HG02884 (cell line): ENCODE data around the gene SPDYE2B.
A peak's percentile ranks its signal among the peaks of the same experiment; 100 is the strongest.
"Not testable (repeated sequence)": the region's sequence is repeated elsewhere in the genome, so short reads cannot be mapped to it uniquely, and the experiment has no call there.

ENCODE experiments used
- ATAC-seq: cut with Tn5 transposase; IDR thresholded peaks from one replicate; pipeline ENCODE4 v1.9.1; 2021; ENCODE audit warnings: mild to moderate bottlenecking, moderate library complexity; ENCODE audit not compliant: unreplicated experiment

The SPDYE2B gene, protein sequence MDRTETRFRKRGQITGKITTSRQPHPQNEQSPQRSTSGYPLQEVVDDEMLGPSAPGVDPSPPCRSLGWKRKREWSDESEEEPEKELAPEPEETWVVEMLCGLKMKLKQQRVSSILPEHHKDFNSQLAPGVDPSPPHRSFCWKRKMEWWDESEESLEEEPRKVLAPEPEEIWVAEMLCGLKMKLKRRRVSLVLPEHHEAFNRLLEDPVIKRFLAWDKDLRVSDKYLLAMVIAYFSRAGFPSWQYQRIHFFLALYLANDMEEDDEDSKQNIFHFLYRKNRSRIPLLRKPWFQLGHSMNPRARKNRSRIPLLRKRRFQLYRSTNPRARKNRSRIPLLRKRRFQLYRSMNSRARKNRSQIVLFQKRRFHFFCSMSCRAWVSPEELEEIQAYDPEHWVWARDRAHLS

GRCh38 chr7:102649924-102650323, at the start of gene SPDYE2B:
SPDYE2B (plus strand) TSS chr7:102650319; CDS start chr7:102652349, 2,030 bp downstream.
- not testable (repeated sequence) for ATAC-seq

DNA sequence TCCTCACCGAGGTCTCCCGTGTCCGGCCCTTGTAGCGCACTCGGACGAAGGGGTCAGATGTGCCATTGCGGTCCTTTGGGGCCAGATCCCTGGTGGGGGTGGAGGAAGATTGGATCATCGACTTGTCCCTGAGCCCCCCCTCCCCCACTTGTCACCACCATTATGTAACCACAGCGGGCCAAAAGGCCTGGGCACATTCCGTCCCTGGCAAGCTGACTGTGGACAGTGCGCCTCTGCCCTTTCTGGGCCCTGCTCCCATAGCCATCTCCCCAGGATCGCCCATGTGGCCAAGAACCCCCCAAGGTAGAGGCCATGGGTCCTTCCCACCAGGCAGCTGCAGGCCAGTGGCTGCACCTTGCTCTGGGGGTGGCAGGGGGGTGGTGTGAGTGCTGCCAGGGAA, 47.8 kb upstream of the SPDYE2B start:
- not testable (repeated sequence) for ATAC-seq

DNA sequence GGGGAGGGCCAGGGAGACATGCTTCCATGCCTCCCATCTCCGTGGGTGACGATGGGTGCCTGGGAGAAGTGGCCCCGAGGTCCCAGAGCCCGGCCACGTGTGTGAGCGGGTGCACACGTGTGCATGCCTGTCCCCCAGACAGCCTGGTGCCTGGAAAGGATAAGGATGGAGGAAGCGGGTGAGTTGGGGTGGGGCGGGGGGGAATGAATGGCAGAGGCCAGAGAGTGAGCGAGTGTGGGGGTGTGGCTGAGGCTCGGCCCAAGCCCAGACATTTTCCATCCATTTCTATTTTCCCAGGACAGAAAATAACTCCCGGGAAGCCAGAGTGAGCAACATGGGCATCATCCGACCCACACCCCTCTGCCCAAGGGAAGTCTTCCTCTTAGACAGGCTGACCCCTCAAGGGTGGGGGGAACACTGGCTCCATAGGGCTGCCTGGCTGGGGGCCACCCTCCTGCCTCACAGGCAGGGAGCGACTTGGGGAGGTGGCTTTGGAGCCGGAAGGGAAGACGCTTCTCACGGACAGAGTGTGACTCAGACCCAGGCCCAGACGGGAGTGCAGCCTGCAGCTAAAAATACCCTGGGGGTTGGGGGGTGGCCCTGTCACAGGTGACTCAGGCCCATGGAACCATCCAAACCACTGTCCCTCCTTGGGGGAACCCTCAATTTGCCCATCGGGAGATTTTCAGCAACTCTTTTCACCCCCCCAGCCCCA, 45.5 kb upstream of the SPDYE2B start:
- ATAC-seq = not testable (repeated sequence)

GRCh38 chr7:102606848-102607247, 43.3 kb upstream of the SPDYE2B start:
- not testable (repeated sequence) for ATAC-seq

- ATAC-seq = not testable (repeated sequence)
These were observed 40.4 kb upstream of the SPDYE2B start for GRCh38 chr7:102609734-102610133.

DNA sequence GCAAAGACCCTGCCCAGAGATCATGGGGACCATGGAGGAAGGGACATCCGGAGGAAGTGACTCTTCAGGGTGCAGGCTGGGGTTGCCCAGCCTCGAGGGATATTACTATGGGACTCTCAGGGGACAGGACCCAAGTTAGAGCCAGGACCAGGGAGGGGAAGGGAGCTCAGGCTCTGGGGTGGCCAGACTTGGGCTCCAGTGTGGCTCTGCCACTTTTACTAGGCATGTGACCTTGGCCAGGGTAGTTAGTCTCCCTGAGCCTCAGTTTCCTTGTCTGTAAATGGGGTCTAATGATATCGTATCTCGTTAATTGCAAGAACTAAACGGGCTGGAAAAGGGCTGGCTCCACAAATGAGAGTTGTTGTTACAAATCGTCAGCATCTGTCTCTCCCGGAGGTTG, 39.7 kb upstream of the SPDYE2B start:
- not testable (repeated sequence) for ATAC-seq

DNA sequence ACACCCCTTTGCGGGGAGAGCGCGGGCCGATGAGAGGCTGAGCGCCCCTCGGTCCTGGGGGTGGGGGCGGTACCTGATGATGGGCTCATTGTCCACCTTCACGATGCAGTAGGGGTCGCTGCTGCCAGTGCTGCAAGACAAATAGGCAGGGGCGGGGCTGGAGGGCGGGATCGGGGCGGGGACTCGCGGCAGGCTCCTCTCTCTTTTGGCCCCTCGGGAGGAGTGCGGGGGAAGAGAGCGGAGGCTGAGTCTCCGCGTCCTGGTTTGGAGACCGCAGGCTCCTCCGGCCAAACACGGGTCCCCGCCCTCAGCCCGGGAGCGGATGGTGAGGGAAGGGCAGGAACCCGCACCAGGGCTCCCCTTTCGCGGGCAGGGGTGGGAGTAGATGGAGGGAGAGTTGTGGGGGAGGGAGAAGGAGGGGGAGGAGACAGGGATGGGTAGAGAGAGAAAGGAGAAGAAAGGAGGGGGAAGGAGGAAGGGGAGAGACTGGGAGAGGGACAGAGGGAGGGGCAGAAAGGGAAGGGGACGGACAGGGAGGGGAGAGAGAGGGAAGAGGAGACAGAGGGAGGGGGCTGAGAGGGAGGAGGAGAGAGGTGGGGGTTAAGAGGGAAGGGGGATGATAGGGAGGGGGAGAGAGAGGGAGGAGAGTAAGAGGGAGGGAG, 39.0 kb upstream of the SPDYE2B start:
- peak; percentile 27 for ATAC-seq

GRCh38 chr7:102611675-102612325, 38.3 kb upstream of the SPDYE2B start:
- ATAC-seq = not testable (repeated sequence)

- peak; percentile 70 for ATAC-seq
These were observed 36.4 kb upstream of the SPDYE2B start for GRCh38 chr7:102613575-102614345.

GRCh38 chr7:102614346-102614697, 35.8 kb upstream of the SPDYE2B start:
- ATAC-seq = peak; percentile 10

- ATAC-seq = not testable (repeated sequence)
These were observed 35.2 kb upstream of the SPDYE2B start for GRCh38 chr7:102614873-102615272.

DNA sequence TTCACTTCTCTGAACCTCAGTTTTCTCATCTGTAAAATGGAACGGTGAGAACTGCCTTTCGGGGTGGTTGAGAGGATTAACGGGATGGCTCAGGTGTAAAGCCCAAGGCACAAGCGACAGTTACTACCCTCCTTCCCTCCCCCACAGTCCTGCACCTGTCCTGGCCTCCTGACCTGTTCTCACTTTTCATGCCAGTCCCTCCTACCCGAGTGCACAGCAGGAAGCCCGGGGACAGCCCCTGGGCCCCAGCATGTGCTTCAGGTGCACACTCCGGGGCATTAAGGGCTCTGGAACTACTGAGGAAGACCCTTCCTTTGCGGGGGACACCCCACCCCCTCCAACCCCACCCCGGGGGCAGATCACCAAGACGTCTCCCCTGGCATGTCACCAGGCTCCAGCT, 34.2 kb upstream of the SPDYE2B start:
- ATAC-seq = not testable (repeated sequence)

- peak; percentile 57 for ATAC-seq
These were observed 33.5 kb upstream of the SPDYE2B start, which contains the start of gene RASA4 for GRCh38 chr7:102616507-102617125. RASA4 (minus strand) TSS chr7:102616756; CDS start chr7:102616689, 67 bp downstream.

DNA sequence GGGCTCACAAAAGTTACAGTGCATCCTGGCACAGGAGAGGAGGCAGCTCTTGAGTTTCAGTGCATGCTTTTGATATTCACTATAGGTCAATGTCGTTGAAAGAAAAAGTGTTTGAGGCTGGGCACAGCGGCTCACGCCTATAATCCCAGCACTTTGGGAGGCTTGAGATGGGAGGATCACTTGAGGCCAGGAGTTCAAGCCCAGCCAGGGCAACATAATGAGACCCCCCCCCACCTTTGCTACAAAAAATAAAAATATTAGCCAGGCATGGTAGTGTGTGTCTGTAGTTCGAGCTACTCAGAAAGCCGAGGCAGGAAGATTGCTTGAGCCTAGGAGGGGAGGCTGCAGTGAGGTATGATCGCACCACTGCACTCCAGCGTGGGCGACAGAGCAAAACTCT, 32.0 kb upstream of the SPDYE2B start:
- not testable (repeated sequence) for ATAC-seq

- not testable (repeated sequence) for ATAC-seq
These were observed 22.7 kb upstream of the SPDYE2B start for GRCh38 chr7:102627271-102627904.

- not testable (repeated sequence) for ATAC-seq
These were observed 19.5 kb upstream of the SPDYE2B start for GRCh38 chr7:102630622-102631021.

GRCh38 chr7:102634299-102634698, 15.8 kb upstream of the SPDYE2B start:
- not testable (repeated sequence) for ATAC-seq

GRCh38 chr7:102635354-102635753, 14.8 kb upstream of the SPDYE2B start:
- not testable (repeated sequence) for ATAC-seq

DNA sequence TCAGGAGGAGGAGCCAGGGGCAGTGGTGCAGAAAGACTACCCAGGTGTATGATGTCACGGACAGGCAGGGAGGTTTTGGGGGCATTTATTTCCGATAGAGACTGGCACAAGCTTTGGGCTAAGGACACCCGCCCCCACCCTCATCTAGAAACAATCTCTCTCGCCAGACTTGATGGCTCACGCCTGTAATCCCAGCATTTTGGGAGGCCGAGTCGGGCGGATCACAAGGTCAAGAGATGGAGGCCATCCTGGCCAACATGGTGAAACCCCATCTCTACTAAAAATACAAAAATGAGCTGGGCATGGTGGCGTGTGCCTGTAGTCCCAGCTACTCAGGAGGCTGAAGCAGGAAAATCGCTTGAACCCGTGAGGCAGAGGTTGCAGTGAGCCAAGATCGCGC, 13.2 kb upstream of the SPDYE2B start:
- not testable (repeated sequence) for ATAC-seq
